Body of pancreas (tissue), 4 donors: ENCODE measurements around the gene SIPA1L3.

Experiments used
- CTCF ChIP-seq, 7 experiments: fragments of 450-650 bp in 4 of 7; fragments of 200-600 bp in 3 of 7; sonication (generic) in 3 of 7; IDR thresholded peaks; one replicate each; pipeline ENCODE4 v1.5.1; 2016 to 2019; ENCODE audit warnings: antibody characterized with exemption in 7 of 7
- POLR2A ChIP-seq, 3 donors: fragments of 450-650 bp; IDR thresholded peaks; one replicate each; pipeline ENCODE4 v1.6.1; 2016; ENCODE audit warnings: antibody characterized with exemption in 3 of 3, mild to moderate bottlenecking in 2 of 3

GRCh38 chr19:38032951-38033350 is 125.9 kb downstream of the SIPA1L3 start:
- TF ChIP-seq POLR2A (IDR thresholded peaks at IDR 0.05) = no peak
- no peak for TF ChIP-seq CTCF (IDR thresholded peaks at IDR 0.05)
